HG03439 (cell line): ENCODE measurements around the gene CT45A8.
"Not testable (repeated sequence)": the region's sequence is repeated elsewhere in the genome, so short reads cannot be mapped to it uniquely, and the experiment has no call there.

Source experiments
- ATAC-seq: cut with Tn5 transposase; IDR thresholded peaks from one replicate; pipeline ENCODE4 v1.9.1; 2021; ENCODE audit warnings: mild to moderate bottlenecking, moderate library complexity; ENCODE audit not compliant: unreplicated experiment

Gene CT45A8, protein sequence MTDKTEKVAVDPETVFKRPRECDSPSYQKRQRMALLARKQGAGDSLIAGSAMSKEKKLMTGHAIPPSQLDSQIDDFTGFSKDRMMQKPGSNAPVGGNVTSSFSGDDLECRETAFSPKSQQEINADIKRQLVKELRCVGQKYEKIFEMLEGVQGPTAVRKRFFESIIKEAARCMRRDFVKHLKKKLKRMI

DNA sequence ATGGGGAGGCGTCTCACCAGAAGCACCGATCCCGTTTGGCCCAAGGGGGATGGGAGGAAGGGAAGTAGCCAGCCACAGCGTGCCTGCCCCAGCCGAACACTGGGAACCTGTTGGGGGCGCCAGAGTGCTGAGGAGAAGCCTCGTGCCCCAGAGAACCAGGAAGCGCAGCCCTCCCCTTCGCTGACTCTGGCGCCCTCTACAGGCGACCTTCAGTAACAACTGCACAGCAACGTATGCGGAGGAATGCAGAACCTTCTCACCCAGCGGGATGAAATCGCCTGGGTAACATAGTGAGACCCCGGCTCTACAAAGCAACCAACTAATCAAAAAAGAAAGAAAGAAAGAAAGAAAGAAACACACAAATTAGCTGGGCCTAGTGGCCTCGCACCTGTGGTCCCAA is at the start of gene CT45A8:
CT45A8 (minus strand) TSS at position 101 of the 400 bp plus-strand sequence. CDS start 3,755 bp downstream, outside the sequence.
- ATAC-seq = not testable (repeated sequence)

DNA sequence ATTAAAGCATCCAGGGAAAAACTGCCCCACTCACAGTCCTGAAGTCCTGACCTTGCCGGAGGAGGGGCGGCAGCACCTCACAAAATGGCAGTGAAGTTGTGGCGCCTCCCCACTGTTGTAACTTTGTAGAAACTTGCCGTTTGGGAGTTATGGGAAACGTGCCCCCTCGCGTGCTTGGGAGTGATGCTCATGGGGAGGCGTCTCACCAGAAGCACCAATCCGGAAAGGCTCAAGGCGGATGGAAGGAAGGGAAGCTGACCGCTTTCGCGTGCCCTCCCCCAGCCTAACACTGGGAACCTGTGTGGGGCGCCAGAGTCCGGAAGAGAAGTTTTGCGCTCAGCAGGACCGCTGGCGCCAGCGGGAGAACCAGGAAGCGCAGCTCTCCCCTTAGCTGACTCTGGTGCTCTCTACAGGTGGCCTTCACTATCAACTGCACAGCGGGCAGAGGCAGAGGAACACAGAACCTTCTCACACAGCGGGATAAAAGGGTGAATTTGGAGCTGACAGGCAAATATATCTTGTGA is 39.0 kb upstream of the CT45A8 start, which contains the start of the genes CT45A10 and SAGE1:
CT45A10 (minus strand) TSS at position 151 of the 524 bp plus-strand sequence. CDS start 8,100 bp downstream, outside the sequence.
SAGE1 (plus strand) TSS at position 423 of the 524 bp plus-strand sequence. CDS start 2,527 bp downstream, outside the sequence.
- ATAC-seq = no peak

DNA sequence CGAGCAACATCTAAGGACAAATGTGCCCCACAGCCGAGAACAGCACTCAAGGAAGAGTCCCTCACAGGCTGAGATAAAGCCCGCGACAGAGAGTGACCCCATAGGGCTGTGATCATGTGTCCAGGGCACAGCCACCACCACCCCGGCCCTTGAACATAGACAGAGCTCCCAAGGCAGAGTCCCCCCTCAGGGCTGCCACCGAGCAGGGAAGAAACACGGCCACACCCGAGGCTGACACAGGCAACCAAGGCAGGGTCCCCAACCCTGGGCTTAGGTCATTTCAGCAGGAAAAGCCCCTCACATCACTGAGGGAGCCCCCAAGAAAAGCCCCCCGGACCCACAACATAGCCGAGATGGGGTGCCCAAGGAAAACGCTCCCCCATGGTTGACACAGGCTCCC is 38.4 kb upstream of the CT45A8 start:
- ATAC-seq = no peak

DNA sequence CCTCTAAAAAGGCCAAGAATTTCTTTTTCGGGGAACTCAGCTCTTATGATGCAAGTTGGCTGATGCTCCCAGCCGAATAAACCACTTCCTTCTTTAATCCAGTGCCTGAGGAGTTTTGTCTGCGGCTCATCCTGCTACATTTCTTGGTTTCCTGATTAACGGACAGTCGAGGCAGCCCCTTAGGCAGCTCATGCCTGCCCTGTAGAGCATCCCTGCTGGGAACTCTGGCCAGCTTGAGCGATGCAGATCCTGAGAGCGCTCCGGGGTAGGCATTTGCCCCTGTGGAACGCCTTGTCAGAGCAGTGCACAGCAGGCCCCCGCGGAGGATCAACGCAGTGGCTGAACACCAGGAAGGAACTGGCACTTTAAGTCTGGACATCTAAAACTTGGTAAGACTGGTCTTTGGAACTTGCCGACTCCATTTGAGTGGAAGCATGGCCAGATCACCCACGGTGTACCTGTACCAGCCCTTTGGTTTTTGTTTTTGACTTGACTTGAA is 35.8 kb upstream of the CT45A8 start:
- ATAC-seq = no peak

DNA sequence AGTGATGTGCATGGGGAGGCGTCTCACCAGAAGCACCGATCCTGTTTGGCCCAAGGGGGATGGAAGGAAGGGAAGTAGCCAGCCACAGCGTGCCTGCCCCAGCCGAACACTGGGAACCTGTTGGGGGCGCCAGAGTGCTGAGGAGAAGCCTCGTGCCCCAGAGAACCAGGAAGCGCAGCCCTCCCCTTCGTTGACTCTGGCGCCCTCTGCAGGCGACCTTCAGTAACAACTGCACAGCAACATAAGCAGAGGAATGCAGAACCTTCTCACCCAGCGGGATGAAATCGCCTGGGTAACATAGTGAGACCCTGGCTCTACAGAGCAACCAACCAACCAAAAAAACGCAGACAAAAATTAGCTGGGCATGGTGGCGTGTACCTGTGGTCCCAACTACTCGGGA is 34.6 kb upstream of the CT45A8 start:
- ATAC-seq = not testable (repeated sequence)

DNA sequence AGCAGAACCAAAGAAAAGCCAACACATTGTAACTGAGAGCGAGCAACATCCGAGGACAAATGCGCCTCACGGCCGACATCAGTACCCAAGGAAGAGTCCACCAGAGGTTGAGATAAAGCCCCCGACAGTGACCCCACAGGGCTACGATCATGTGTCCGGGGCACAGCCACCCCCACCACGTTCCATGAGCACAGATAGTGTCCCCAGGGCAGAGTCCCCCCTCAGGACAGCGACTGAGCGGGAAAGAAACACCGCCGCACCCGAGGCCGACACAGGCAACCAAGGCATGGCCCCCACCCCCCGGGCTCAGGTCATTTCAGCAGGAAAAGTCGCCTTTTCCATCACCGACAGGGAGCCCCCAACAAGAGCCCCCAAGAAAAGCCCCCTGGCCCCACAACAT is 33.9 kb upstream of the CT45A8 start:
- ATAC-seq = not testable (repeated sequence)

DNA sequence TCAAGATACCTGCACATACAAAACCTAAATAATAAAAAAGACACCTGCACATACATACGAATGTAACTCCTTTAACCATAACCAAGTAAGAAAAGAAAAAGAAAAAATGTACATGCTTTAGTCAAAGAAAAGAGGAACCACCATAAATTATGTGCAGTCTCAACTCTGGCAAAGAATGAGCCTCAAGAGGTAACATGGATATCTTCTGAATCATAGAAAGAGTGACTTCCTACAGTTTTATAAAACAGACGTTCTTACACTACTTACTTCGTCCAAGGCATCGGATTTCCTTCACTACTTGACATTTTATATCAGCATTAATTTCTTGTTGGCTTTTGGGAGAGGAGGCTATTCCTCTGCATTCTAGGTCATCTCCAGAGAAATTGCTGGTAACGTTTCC is 28.4 kb upstream of the CT45A8 start:
- not testable (repeated sequence) for ATAC-seq

DNA sequence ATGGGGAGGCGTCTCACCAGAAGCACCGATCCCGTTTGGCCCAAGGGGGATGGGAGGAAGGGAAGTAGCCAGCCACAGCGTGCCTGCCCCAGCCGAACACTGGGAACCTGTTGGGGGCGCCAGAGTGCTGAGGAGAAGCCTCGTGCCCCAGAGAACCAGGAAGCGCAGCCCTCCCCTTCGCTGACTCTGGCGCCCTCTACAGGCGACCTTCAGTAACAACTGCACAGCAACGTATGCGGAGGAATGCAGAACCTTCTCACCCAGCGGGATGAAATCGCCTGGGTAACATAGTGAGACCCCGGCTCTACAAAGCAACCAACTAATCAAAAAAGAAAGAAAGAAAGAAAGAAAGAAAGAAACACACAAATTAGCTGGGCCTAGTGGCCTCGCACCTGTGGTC is 17.4 kb upstream of the CT45A8 start, which contains the start of gene CT45A9:
CT45A9 (minus strand) TSS at position 101 of the 400 bp plus-strand sequence. CDS start 3,751 bp downstream, outside the sequence.
- ATAC-seq = not testable (repeated sequence)

DNA sequence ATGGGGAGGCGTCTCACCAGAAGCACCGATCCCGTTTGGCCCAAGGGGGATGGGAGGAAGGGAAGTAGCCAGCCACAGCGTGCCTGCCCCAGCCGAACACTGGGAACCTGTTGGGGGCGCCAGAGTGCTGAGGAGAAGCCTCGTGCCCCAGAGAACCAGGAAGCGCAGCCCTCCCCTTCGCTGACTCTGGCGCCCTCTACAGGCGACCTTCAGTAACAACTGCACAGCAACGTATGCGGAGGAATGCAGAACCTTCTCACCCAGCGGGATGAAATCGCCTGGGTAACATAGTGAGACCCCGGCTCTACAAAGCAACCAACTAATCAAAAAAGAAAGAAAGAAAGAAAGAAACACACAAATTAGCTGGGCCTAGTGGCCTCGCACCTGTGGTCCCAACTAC is 17.2 kb downstream of the CT45A8 start, which contains the start of gene CT45A7:
CT45A7 (minus strand) TSS at position 101 of the 400 bp plus-strand sequence. CDS start 3,747 bp downstream, outside the sequence.
- ATAC-seq = not testable (repeated sequence)

DNA sequence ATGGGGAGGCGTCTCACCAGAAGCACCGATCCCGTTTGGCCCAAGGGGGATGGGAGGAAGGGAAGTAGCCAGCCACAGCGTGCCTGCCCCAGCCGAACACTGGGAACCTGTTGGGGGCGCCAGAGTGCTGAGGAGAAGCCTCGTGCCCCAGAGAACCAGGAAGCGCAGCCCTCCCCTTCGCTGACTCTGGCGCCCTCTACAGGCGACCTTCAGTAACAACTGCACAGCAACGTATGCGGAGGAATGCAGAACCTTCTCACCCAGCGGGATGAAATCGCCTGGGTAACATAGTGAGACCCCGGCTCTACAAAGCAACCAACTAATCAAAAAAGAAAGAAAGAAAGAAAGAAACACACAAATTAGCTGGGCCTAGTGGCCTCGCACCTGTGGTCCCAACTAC is 34.4 kb downstream of the CT45A8 start, which contains the start of gene CT45A2:
CT45A2 (minus strand) TSS at position 101 of the 400 bp plus-strand sequence. CDS start 3,747 bp downstream, outside the sequence.
- ATAC-seq = not testable (repeated sequence)

DNA sequence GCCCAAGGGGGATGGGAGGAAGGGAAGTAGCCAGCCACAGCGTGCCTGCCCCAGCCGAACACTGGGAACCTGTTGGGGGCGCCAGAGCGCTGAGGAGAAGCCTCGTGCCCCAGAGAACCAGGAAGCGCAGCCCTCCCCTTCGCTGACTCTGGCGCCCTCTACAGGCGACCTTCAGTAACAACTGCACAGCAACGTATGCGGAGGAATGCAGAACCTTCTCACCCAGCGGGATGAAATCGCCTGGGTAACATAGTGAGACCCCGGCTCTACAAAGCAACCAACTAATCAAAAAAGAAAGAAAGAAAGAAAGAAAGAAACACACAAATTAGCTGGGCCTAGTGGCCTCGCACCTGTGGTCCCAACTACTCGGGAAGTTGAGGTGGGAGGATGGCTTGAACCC is 51.7 kb downstream of the CT45A8 start, which contains the start of gene CT45A6:
CT45A6 (minus strand) TSS at position 101 of the 400 bp plus-strand sequence. CDS start 3,794 bp downstream, outside the sequence.
- ATAC-seq = not testable (repeated sequence)
